SK-N-SH treated with all-trans-retinoic acid at 6 μM for 48 hours (cell line): ENCODE data around the gene APOL6.

Experiments used
- CSRNP3 ChIP-seq: fragments of 250-450 bp; sonication (Bioruptor Pico); IDR thresholded peaks from 2 replicates; pipeline ENCODE4 v1.5.1; 2021; ENCODE audit warnings: mild to moderate bottlenecking, moderate library complexity
- ZFP30 ChIP-seq: fragments of 450-650 bp; formaldehyde crosslinking; IDR thresholded peaks from 2 replicates; pipeline ENCODE4 v1.5.0; 2022; ENCODE audit warnings: mild to moderate bottlenecking, moderate library complexity
- TF ChIP-seq, protein P1 (sequence below): fragments of 250-450 bp; sonication (Bioruptor Pico); IDR thresholded peaks from 2 replicates; pipeline ENCODE4 v1.8.0; 2020; ENCODE audit warnings: mild to moderate bottlenecking, moderate library complexity, borderline replicate concordance

- TF ChIP-seq, protein P1, sequence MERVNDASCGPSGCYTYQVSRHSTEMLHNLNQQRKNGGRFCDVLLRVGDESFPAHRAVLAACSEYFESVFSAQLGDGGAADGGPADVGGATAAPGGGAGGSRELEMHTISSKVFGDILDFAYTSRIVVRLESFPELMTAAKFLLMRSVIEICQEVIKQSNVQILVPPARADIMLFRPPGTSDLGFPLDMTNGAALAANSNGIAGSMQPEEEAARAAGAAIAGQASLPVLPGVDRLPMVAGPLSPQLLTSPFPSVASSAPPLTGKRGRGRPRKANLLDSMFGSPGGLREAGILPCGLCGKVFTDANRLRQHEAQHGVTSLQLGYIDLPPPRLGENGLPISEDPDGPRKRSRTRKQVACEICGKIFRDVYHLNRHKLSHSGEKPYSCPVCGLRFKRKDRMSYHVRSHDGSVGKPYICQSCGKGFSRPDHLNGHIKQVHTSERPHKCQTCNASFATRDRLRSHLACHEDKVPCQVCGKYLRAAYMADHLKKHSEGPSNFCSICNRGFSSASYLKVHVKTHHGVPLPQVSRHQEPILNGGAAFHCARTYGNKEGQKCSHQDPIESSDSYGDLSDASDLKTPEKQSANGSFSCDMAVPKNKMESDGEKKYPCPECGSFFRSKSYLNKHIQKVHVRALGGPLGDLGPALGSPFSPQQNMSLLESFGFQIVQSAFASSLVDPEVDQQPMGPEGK (CRISPR knock-in tag): no peak
- TF ChIP-seq CSRNP3 (CRISPR knock-in tag) (no peak), ZFP30 (no peak)
These were observed 37.5 kb upstream of the APOL6 start for GRCh38 chr22:35610741-35611140.
